ENCODE data around the gene KLF12. TPM values are rescaled to one million over a fixed set of nuclear protein-coding genes. Genes with fewer than 3 reads are reported as not detected.

The KLF12 gene
- total and polyA plus RNA-seq, 3 donors from 2014 or later = 3.8 to 10.8 (median 8.5) TPM

DNA sequence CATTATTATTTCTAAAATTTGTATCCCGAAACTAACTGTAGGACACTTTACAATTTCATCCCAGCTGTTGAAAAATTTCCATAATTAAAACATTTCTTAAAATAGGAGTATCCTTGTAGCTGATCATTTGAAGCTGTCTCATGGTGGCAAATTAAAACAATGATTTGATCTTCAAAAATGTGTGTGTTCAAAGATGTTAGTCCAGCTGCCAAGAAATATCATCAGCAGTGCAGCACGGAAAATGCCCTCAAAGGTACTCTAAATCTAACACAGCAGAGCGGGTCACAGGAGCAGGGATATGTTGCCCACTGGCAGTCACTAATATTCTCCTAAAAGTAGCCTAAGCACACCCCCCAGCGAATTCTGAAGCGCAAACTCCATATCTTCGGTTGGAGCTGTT lies 31.0 kb downstream of the KLF12 start:
- WGBS, 2 donors = 85 to 89% methylated on average over 6 of the region's 6 CpGs
- Histone ChIP-seq H3K27ac (no peak overlapping the region), H3K4me3 (no peak overlapping the region), H3K27me3 (no peaks in the 10 kb centered on the region), H3K36me3 (ENCODE audit: low read depth, missing control alignments) (no peaks in the 10 kb centered on the region), H3K4me1 (no peaks in the 10 kb centered on the region), H3K9me3 (no peaks in the 10 kb centered on the region)
- TF ChIP-seq POLR2A (IDR thresholded peaks at IDR 0.05) = no peak
- TF ChIP-seq, protein P1, sequence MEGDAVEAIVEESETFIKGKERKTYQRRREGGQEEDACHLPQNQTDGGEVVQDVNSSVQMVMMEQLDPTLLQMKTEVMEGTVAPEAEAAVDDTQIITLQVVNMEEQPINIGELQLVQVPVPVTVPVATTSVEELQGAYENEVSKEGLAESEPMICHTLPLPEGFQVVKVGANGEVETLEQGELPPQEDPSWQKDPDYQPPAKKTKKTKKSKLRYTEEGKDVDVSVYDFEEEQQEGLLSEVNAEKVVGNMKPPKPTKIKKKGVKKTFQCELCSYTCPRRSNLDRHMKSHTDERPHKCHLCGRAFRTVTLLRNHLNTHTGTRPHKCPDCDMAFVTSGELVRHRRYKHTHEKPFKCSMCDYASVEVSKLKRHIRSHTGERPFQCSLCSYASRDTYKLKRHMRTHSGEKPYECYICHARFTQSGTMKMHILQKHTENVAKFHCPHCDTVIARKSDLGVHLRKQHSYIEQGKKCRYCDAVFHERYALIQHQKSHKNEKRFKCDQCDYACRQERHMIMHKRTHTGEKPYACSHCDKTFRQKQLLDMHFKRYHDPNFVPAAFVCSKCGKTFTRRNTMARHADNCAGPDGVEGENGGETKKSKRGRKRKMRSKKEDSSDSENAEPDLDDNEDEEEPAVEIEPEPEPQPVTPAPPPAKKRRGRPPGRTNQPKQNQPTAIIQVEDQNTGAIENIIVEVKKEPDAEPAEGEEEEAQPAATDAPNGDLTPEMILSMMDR (IDR thresholded peaks at IDR 0.05) = no peak
- intact Hi-C loops (cut with DNase I; ENCODE audit: low total_unique reads) = no loop called here
- no peak for DNase-seq

DNA sequence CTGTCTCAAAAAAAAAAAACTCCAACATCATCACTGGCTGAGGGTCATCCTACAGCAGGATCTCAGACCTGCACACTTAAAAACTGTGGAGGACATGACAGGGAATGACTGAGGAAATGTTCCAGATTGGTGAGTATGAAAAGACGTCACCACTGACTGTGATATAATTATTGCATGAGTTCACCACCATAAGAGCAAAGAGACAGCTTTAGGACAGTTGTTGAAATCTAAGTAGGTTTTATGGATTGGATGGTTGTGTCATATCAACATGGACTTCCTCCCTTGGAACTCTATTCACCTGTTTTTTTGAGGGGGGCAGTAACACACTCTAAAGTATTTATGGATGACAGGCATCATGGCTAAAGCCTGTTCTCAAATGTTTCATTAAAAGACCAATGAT lies 31.5 kb downstream of the KLF12 start:
- Histone ChIP-seq H3K4me3 (no peak overlapping the region), H3K27ac (no peak overlapping the region), H3K27me3 (no peaks in the 10 kb centered on the region), H3K36me3 (ENCODE audit: low read depth, missing control alignments) (no peaks in the 10 kb centered on the region), H3K4me1 (no peaks in the 10 kb centered on the region), H3K9me3 (no peaks in the 10 kb centered on the region)
- no peak for TF ChIP-seq POLR2A (IDR thresholded peaks at IDR 0.05)
- TF ChIP-seq, protein P1 (IDR thresholded peaks at IDR 0.05) = no peak
- intact Hi-C loops (cut with DNase I; ENCODE audit: low total_unique reads) = no loop called here
- DNase-seq = no peak
- WGBS, 2 donors = 82 to 90% methylated on average over 1 of the region's 1 CpG

DNA sequence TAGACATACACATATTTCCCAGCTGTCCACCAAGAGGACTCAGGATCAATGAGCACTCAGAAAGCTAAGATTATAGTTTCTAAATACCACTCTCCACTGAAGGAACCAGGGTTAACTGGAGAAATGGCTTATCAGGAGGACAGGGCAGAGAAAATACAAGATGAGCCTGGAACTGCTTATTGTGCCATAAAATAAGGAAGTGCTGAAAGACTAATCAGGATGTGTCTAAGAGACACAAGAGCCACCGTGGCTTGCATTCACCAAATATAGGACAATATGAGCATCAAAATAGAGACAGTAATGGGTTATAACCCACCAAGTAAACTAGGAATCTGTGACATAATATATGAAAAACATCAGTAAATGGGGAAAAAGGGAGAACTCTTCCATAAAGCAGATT lies 32.8 kb downstream of the KLF12 start:
- intact Hi-C loops (cut with DNase I; ENCODE audit: low total_unique reads) = no loop called here
- WGBS, 2 donors = 85 to 93% methylated on average over 1 of the region's 1 CpG
- TF ChIP-seq, protein P1 (IDR thresholded peaks at IDR 0.05) = no peak
- TF ChIP-seq POLR2A (IDR thresholded peaks at IDR 0.05) = no peak
- DNase-seq = no peak
- H3K27ac ChIP-seq = no peak overlapping the region
- H3K4me1 ChIP-seq = no peaks in the 10 kb centered on the region
- no peaks in the 10 kb centered on the region for H3K27me3 ChIP-seq
- H3K4me3 ChIP-seq = no peak overlapping the region
- no peaks in the 10 kb centered on the region for H3K9me3 ChIP-seq
- no peaks in the 10 kb centered on the region for H3K36me3 ChIP-seq (ENCODE audit: low read depth, missing control alignments)

DNA sequence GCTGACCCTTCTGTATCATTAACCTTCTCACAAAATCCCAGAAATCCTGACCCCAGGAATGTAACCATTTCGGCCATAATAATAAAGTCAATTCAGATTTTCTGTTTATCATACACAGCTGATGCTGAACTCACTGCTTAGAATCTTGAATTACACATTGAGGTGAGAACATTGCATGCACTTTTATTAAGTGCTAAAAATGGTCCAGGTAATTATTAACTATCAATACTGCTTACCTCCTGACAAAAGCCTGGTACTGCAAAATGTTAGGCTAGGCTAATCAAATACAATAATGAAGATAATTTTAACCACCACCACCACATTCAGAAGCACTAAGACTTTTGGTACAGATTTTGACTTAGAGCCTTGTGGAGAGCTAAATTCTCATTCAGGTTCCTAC lies 36.1 kb downstream of the KLF12 start:
- Histone ChIP-seq H3K27me3 (no peaks in the 10 kb centered on the region), H3K4me3 (no peak overlapping the region), H3K4me1 (peaks cover 4% of the 10 kb centered on the region), H3K9me3 (no peaks in the 10 kb centered on the region), H3K36me3 (ENCODE audit: low read depth, missing control alignments) (no peaks in the 10 kb centered on the region), H3K27ac (no peak overlapping the region)
- TF ChIP-seq POLR2A (IDR thresholded peaks at IDR 0.05) = no peak
- TF ChIP-seq, protein P1 (IDR thresholded peaks at IDR 0.05) = no peak
- WGBS, 2 donors = 90 to 96% methylated on average over 1 of the region's 1 CpG
- DNase-seq = no peak
- intact Hi-C loops (cut with DNase I; ENCODE audit: low total_unique reads) = no loop called here

DNA sequence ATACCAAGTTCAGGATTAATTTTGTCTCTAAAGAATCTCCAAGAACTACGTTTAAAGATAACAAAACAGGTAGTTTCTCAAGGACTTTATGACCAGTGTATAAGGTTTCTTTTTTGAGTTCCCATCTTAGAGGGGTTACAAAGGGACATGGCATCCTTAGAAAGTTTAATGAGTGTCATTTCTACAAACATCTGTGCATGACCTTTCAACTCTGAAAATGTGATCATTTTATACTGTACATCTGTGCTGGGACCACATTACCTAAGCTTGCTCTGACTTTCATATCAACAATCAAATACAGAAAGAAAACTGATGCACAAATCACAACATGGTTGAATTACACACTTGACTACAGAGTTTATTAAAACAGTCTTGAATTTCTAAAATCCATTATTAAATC lies 37.1 kb downstream of the KLF12 start:
- no peak overlapping the region for H3K4me3 ChIP-seq
- no peak for TF ChIP-seq POLR2A (IDR thresholded peaks at IDR 0.05)
- TF ChIP-seq, protein P1 (IDR thresholded peaks at IDR 0.05) = no peak
- WGBS, 2 donors = 31 to 43% methylated on average over 1 of the region's 1 CpG

More for the DNA sequence above, 37.1 kb downstream of the KLF12 start:
- Histone ChIP-seq H3K36me3 (ENCODE audit: low read depth, missing control alignments) (no peaks in the 10 kb centered on the region), H3K27ac (no peak overlapping the region), H3K27me3 (no peaks in the 10 kb centered on the region), H3K9me3 (no peaks in the 10 kb centered on the region), H3K4me1 (peaks cover 4% of the 10 kb centered on the region)
- no peak for DNase-seq
- intact Hi-C loops (cut with DNase I; ENCODE audit: low total_unique reads) = no loop called here

All from testis (tissue), 3 donors.